ENCODE results near the gene KIF21A.

The KIF21A gene

GRCh38 chr12:39380090-39380489, 62.8 kb downstream of the KIF21A start:
- no peak for DNase-seq (ENCODE audit: low read depth)
- no peak overlapping the region for H3K4me3 ChIP-seq (ENCODE audit: low read length)
- H3K9ac ChIP-seq (ENCODE audit: low read length): no peak overlapping the region
- H3K4me1 ChIP-seq (ENCODE audit: control insufficient read depth, insufficient read depth, low read length): no peaks in the 10 kb centered on the region
- no peaks in the 10 kb centered on the region for H3K9me3 ChIP-seq (ENCODE audit: control insufficient read depth, low read length)
- no peaks in the 10 kb centered on the region for H3K36me3 ChIP-seq (ENCODE audit: control insufficient read depth, insufficient read depth, low read length, severe bottlenecking)
- no peaks in the 10 kb centered on the region for H3K27me3 ChIP-seq (replicated peaks; ENCODE audit: control insufficient read depth, insufficient read depth, low read length)

- H3K4me3 ChIP-seq (ENCODE audit: low read length): no peak overlapping the region
- H3K9me3 ChIP-seq (ENCODE audit: control insufficient read depth, low read length): no peaks in the 10 kb centered on the region
- H3K27me3 ChIP-seq (replicated peaks; ENCODE audit: control insufficient read depth, insufficient read depth, low read length): no peaks in the 10 kb centered on the region
- H3K9ac ChIP-seq (ENCODE audit: low read length): no peak overlapping the region
- DNase-seq (ENCODE audit: low read depth): no peak
- H3K36me3 ChIP-seq (ENCODE audit: control insufficient read depth, insufficient read depth, low read length, severe bottlenecking): no peaks in the 10 kb centered on the region
- H3K4me1 ChIP-seq (ENCODE audit: control insufficient read depth, insufficient read depth, low read length): no peaks in the 10 kb centered on the region
Observed at GRCh38 chr12:39378341-39378740, 64.6 kb downstream of the KIF21A start.

GRCh38 chr12:39375206-39375808, 67.6 kb downstream of the KIF21A start:
- DNase-seq (ENCODE audit: low read depth): no peak
- Histone ChIP-seq H3K36me3 (ENCODE audit: control insufficient read depth, insufficient read depth, low read length, severe bottlenecking) (no peaks in the 10 kb centered on the region), H3K9ac (ENCODE audit: low read length) (no peak overlapping the region), H3K4me1 (ENCODE audit: control insufficient read depth, insufficient read depth, low read length) (no peaks in the 10 kb centered on the region), H3K4me3 (ENCODE audit: low read length) (no peak overlapping the region), H3K27me3 (replicated peaks; ENCODE audit: control insufficient read depth, insufficient read depth, low read length) (no peaks in the 10 kb centered on the region), H3K9me3 (ENCODE audit: control insufficient read depth, low read length) (no peaks in the 10 kb centered on the region)

- Histone ChIP-seq H3K27me3 (replicated peaks; ENCODE audit: control insufficient read depth, insufficient read depth, low read length) (no peaks in the 10 kb centered on the region), H3K36me3 (ENCODE audit: control insufficient read depth, insufficient read depth, low read length, severe bottlenecking) (no peaks in the 10 kb centered on the region), H3K9me3 (ENCODE audit: control insufficient read depth, low read length) (no peaks in the 10 kb centered on the region), H3K9ac (ENCODE audit: low read length) (no peak overlapping the region), H3K4me1 (ENCODE audit: control insufficient read depth, insufficient read depth, low read length) (peaks cover 6% of the 10 kb centered on the region), H3K4me3 (ENCODE audit: low read length) (no peak overlapping the region)
- DNase-seq (ENCODE audit: low read depth): no peak
Observed at GRCh38 chr12:39372929-39373328, 70.0 kb downstream of the KIF21A start.

GRCh38 chr12:39372204-39372925, 70.6 kb downstream of the KIF21A start:
- no peak for DNase-seq (ENCODE audit: low read depth)

GRCh38 chr12:39369756-39370155, 73.2 kb downstream of the KIF21A start:
- DNase-seq (ENCODE audit: low read depth): no peak
- Histone ChIP-seq H3K4me1 (ENCODE audit: control insufficient read depth, insufficient read depth, low read length) (peaks cover 7% of the 10 kb centered on the region), H3K36me3 (ENCODE audit: control insufficient read depth, insufficient read depth, low read length, severe bottlenecking) (no peaks in the 10 kb centered on the region), H3K9me3 (ENCODE audit: control insufficient read depth, low read length) (no peaks in the 10 kb centered on the region), H3K27me3 (replicated peaks; ENCODE audit: control insufficient read depth, insufficient read depth, low read length) (no peaks in the 10 kb centered on the region), H3K9ac (ENCODE audit: low read length) (no peak overlapping the region), H3K4me3 (ENCODE audit: low read length) (no peak overlapping the region)

More at GRCh38 chr12:39372204-39372925, 70.6 kb downstream of the KIF21A start:
- Histone ChIP-seq H3K27me3 (replicated peaks; ENCODE audit: control insufficient read depth, insufficient read depth, low read length) (no peaks in the 10 kb centered on the region), H3K4me1 (ENCODE audit: control insufficient read depth, insufficient read depth, low read length) (peaks cover 7% of the 10 kb centered on the region), H3K36me3 (ENCODE audit: control insufficient read depth, insufficient read depth, low read length, severe bottlenecking) (no peaks in the 10 kb centered on the region), H3K4me3 (ENCODE audit: low read length) (no peak overlapping the region), H3K9ac (ENCODE audit: low read length) (no peak overlapping the region), H3K9me3 (ENCODE audit: control insufficient read depth, low read length) (no peaks in the 10 kb centered on the region)

- no peaks in the 10 kb centered on the region for H3K36me3 ChIP-seq (ENCODE audit: control insufficient read depth, insufficient read depth, low read length, severe bottlenecking)
- no peaks in the 10 kb centered on the region for H3K27me3 ChIP-seq (replicated peaks; ENCODE audit: control insufficient read depth, insufficient read depth, low read length)
- DNase-seq (ENCODE audit: low read depth): no peak
- H3K9me3 ChIP-seq (ENCODE audit: control insufficient read depth, low read length): no peaks in the 10 kb centered on the region
- H3K4me3 ChIP-seq (ENCODE audit: low read length): no peak overlapping the region
- no peak overlapping the region for H3K9ac ChIP-seq (ENCODE audit: low read length)
- peaks cover 7% of the 10 kb centered on the region for H3K4me1 ChIP-seq (ENCODE audit: control insufficient read depth, insufficient read depth, low read length)
Observed at GRCh38 chr12:39368891-39369290, 74.0 kb downstream of the KIF21A start.

- Histone ChIP-seq H3K36me3 (ENCODE audit: control insufficient read depth, insufficient read depth, low read length, severe bottlenecking) (no peaks in the 10 kb centered on the region), H3K27me3 (replicated peaks; ENCODE audit: control insufficient read depth, insufficient read depth, low read length) (no peaks in the 10 kb centered on the region), H3K4me1 (ENCODE audit: control insufficient read depth, insufficient read depth, low read length) (peaks cover 7% of the 10 kb centered on the region), H3K4me3 (ENCODE audit: low read length) (no peak overlapping the region), H3K9ac (ENCODE audit: low read length) (no peak overlapping the region), H3K9me3 (ENCODE audit: control insufficient read depth, low read length) (no peaks in the 10 kb centered on the region)
- DNase-seq (ENCODE audit: low read depth): no peak
Observed at GRCh38 chr12:39368096-39368495, 74.8 kb downstream of the KIF21A start.

- DNase-seq (ENCODE audit: low read depth): no peak
- Histone ChIP-seq H3K9me3 (ENCODE audit: control insufficient read depth, low read length) (no peaks in the 10 kb centered on the region), H3K4me1 (ENCODE audit: control insufficient read depth, insufficient read depth, low read length) (peaks cover 7% of the 10 kb centered on the region), H3K27me3 (replicated peaks; ENCODE audit: control insufficient read depth, insufficient read depth, low read length) (no peaks in the 10 kb centered on the region), H3K9ac (ENCODE audit: low read length) (no peak overlapping the region), H3K36me3 (ENCODE audit: control insufficient read depth, insufficient read depth, low read length, severe bottlenecking) (no peaks in the 10 kb centered on the region), H3K4me3 (ENCODE audit: low read length) (no peak overlapping the region)
Observed at GRCh38 chr12:39367494-39367893, 75.4 kb downstream of the KIF21A start.

GRCh38 chr12:39365364-39366001, 77.4 kb downstream of the KIF21A start:
- H3K27me3 ChIP-seq (replicated peaks; ENCODE audit: control insufficient read depth, insufficient read depth, low read length): no peaks in the 10 kb centered on the region
- H3K4me3 ChIP-seq (ENCODE audit: low read length): no peak overlapping the region
- no peaks in the 10 kb centered on the region for H3K9me3 ChIP-seq (ENCODE audit: control insufficient read depth, low read length)
- peaks cover 7% of the 10 kb centered on the region for H3K4me1 ChIP-seq (ENCODE audit: control insufficient read depth, insufficient read depth, low read length)
- peak; percentile 41 for DNase-seq (ENCODE audit: low read depth)
- H3K36me3 ChIP-seq (ENCODE audit: control insufficient read depth, insufficient read depth, low read length, severe bottlenecking): peaks cover 6% of the 10 kb centered on the region
- H3K9ac ChIP-seq (ENCODE audit: low read length): no peak overlapping the region

GRCh38 chr12:39364196-39364595, 78.7 kb downstream of the KIF21A start:
- no peak overlapping the region for H3K4me3 ChIP-seq (ENCODE audit: low read length)
- no peak for DNase-seq (ENCODE audit: low read depth)
- H3K27me3 ChIP-seq (replicated peaks; ENCODE audit: control insufficient read depth, insufficient read depth, low read length): no peaks in the 10 kb centered on the region
- peaks cover 6% of the 10 kb centered on the region for H3K36me3 ChIP-seq (ENCODE audit: control insufficient read depth, insufficient read depth, low read length, severe bottlenecking)
- H3K4me1 ChIP-seq (ENCODE audit: control insufficient read depth, insufficient read depth, low read length): peaks cover 7% of the 10 kb centered on the region
- H3K9ac ChIP-seq (ENCODE audit: low read length): no peak overlapping the region
- H3K9me3 ChIP-seq (ENCODE audit: control insufficient read depth, low read length): no peaks in the 10 kb centered on the region
